Measurements from ENCODE around the gene FOXP1. TPM values are rescaled to one million over a fixed set of nuclear protein-coding genes. Genes with fewer than 3 reads are reported as not detected.

The FOXP1 gene
- total RNA-seq, 1 donor from 2014 or later: 70.2 TPM

GRCh38 chr3:70951316-70951715, 632.2 kb downstream of the FOXP1 start:
- ATAC-seq: no peak

DNA sequence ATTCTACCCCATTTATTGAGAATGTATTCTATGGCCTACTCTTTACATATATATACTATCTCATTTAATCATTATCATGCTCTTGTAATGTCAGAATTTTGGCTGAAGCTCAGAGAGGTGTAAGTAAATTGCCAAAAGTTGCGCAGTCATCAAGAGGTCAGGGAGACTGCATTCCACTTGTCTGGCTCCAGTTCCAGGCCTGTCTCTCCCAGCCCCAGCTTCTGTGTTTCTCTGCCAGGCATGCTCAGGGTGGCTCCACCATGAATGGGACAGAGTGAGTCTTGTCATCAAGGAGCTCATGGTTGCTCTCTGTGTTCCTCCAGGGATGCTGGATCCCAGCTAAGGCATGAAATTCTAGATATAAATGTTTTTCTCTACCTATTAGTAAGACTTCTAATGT, 635.9 kb downstream of the FOXP1 start:
- no peak for ATAC-seq

DNA sequence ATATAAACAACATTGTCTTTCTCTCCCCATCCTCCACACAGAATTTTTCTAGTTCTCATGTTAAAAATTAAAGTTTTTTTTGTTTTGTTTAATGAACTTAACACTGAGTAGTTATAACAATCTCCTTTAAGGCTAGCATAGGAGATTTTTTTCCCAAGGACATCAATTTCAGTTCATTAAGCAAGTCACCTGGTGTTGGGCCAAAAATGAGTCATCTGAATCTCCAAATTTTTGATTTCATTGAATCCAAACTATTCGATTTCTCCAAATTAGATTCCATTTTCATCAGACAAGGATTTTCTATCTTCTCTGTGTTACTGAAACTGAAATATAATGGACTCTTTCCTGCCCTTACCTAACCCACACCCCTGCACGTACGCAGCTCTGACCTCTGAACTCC, 639.6 kb downstream of the FOXP1 start:
- ATAC-seq: no peak

- no peak for ATAC-seq
Observed at GRCh38 chr3:70933105-70933810, 650.3 kb downstream of the FOXP1 start.

GRCh38 chr3:70930066-70930465, 653.5 kb downstream of the FOXP1 start:
- no peak for ATAC-seq

- no peak for ATAC-seq
Observed at GRCh38 chr3:70927239-70927638, 656.3 kb downstream of the FOXP1 start.

DNA sequence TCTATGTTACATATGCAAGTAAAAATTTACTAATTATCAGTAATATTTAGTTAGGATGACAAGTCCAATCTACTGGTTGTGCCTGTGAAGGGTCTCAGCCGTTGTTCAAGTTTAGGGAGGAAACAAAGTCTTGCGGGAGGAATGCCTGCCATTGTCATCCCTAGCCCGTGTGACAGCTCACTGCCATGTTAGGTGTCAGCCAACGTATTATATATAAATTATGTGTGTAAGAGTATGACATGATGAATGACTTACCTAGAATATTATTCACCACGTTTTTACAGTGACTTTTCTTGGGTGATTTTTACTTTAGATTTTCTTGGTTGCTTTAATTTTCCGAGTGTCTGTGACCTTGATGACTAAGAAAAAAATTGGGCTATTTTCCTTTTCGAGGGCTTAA, 656.7 kb downstream of the FOXP1 start:
- no peak for ATAC-seq

DNA sequence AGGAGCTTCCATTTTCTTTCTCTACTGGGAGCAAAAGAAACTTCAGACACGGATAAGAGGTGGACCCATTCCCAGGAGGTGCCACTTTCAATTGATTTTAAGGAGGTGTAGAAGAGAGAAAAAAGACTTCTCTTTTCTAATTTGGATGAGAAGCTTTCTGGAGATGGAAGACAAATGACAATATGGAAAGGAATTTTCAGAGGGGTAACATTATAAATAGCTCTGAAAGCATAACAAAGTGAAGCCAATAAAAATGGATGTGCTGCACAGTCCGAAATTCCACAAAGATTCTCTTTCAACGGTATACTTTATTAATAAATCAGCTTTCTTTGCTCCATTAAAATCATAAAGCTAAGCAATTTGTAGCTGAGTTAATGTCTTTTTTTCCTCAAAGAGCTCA, 663.9 kb downstream of the FOXP1 start:
- ATAC-seq: no peak

DNA sequence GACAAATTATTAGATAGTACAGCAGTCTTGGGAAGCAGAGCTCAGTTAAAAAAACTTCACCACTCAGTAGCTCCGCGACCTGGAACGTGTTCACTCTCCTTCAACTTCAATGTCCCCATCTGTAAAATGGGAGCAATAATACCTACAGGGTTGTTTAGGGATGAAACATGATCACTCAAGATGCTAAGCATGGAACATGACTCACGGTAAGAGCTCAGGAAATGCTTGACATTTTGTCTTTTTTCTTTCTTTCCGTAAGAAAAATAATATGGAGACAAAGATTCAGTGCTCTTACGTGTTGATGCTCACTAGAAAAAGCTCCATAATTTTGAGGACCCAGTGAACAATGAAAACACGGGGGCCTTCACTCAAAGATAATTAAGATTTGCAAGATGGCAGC, 664.4 kb downstream of the FOXP1 start:
- no peak for ATAC-seq

GRCh38 chr3:70916375-70917055, 667.0 kb downstream of the FOXP1 start:
- ATAC-seq: no peak

GRCh38 chr3:70914862-70915261, 668.7 kb downstream of the FOXP1 start:
- no peak for ATAC-seq

DNA sequence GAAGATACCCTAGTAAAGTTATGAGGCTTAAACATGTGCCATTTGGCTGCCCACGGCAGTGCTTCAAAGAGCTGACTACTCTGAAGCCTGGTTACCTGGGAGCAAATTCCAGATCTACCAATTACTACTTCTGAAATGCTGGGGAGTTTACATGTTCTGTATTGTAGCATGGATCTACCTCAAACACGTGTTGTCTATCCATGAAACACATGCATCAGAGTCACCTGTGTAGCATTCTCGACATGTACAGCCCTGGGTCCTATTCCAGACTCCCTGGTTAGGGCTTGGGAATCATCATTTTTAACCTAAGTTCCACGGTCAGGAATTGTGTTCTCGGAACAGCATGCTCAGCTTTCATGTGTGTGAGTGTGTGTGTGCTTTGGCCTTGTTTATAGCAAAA, 671.8 kb downstream of the FOXP1 start:
- no peak for ATAC-seq

GRCh38 chr3:70905491-70905890, 678.0 kb downstream of the FOXP1 start:
- ATAC-seq: no peak

Other genes starting within 250 kb of the FOXP1 start
- gene EIF4E3, start 141.7 kb upstream of the FOXP1 start, total RNA-seq: 15.7 TPM
- 4.3 TPM for gene GPR27, start 170.1 kb upstream of the FOXP1 start, total RNA-seq
- gene PROK2, start 201.4 kb upstream of the FOXP1 start, total RNA-seq: not detected

All from esophagus mucosa (tissue), 1 donor.